Skin epidermis (tissue), 12 donors: ENCODE measurements around the gene ENTPD5.
A peak's percentile ranks its signal among the peaks of the same experiment; 100 is the strongest.
"Not testable (repeated sequence)": the region's sequence is repeated elsewhere in the genome, so short reads cannot be mapped to it uniquely, and the experiment has no call there.

ENCODE experiments used
- H3K27ac ChIP-seq, 21 experiments: fragments of 200-600 bp; sonication (generic) in 11 of 21; one replicate each; pipeline ENCODE4 v1.5.0; 2020; ENCODE audit warnings: mild to moderate bottlenecking in 3 of 21, inconsistent platforms in 2 of 21, moderate library complexity in 2 of 21
- H3K4me3 ChIP-seq, 7 experiments: fragments of 200-600 bp; sonication (generic) in 2 of 7; one replicate each; pipeline ENCODE4 v1.5.0; 2020; ENCODE audit warnings: inconsistent platforms in 2 of 7, mild to moderate bottlenecking in 2 of 7, moderate library complexity in 1 of 7

ENTPD5 gene

DNA sequence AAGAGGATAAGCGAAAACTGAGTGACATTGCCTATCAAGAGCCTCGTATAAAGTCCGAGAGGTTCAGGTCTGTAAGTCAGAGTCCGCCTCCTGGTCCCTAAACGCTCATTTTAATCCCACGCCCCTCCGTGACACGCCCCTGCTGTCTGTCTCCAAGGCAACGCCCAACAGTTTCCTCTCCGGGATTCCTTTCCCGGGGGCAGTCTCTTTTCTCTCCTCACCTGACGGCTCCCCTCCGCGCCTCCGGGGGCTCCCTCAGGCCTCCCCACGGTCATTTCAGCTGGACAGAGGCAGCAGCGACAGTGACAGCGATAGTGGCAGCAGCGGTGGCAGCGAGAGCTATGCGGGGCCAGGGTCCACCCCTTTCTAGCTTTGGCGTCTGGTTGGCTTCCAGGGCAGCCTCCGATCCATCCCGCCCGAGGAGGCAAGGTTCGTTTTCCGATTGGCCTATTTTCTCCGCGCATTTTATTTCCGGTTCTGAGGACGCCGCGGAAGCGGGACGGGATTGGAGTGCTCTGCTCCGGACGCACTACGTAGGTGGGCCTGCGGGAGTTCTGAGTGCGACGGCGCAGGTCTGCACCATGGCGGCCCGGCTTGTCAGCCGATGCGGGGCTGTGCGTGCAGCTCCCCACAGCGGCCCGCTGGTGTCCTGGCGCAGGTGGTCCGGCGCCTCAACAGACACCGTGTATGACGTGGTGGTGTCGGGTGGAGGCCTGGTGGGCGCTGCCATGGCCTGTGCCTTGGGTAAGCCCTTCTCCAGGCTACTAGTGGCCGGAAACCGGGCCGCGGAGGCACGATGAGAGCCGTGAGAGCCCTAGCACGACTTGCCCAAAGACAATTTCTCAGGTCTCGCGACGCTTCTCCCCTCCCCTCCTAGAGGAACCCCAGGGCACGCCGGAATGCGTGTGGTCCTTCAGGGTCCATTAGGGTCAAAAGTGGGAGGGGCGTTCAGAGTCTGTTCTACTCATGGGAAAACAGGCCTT lies 69.0 kb downstream of the ENTPD5 start, which contains the start of the genes COQ6 and FAM161B:
COQ6 (plus strand) TSS at position 551 of the 983 bp plus-strand sequence; CDS start at position 582, 31 bp downstream.
FAM161B (minus strand) TSS at position 343 of the 983 bp plus-strand sequence; CDS start at position 275, 68 bp downstream.
- H3K27ac ChIP-seq = peak within 1 kb of the TSS; percentile 15 to 95 (median 86)
- H3K4me3 ChIP-seq = peak within 1 kb of the TSS; percentile 67 to 95 (median 78)

DNA sequence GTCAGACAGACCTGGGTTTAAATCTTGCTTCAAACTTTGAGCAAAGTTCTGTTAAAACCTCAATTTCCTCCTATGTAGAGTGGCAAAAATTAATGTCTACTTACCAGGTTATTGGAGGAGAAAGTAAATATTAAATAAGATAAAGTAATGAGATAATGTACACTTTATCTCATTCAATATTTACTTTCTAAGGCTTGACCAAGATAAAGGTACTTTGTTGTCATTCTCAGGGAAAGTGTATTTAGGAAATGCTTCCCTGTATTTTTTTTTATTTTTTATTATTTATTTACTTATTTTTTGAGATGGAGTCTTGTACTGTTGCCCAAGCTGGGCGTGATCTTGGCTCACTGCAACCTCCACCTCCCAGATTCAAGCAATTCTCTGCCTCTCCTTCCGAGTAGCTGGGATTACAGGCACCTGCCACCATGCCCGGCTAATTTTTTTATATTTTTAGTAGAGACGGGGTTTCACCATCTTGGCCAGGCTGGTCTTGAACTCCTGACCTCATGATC lies 73.9 kb downstream of the ENTPD5 start:
- no peak overlapping the region for H3K27ac ChIP-seq
- H3K4me3 ChIP-seq = no peak overlapping the region

DNA sequence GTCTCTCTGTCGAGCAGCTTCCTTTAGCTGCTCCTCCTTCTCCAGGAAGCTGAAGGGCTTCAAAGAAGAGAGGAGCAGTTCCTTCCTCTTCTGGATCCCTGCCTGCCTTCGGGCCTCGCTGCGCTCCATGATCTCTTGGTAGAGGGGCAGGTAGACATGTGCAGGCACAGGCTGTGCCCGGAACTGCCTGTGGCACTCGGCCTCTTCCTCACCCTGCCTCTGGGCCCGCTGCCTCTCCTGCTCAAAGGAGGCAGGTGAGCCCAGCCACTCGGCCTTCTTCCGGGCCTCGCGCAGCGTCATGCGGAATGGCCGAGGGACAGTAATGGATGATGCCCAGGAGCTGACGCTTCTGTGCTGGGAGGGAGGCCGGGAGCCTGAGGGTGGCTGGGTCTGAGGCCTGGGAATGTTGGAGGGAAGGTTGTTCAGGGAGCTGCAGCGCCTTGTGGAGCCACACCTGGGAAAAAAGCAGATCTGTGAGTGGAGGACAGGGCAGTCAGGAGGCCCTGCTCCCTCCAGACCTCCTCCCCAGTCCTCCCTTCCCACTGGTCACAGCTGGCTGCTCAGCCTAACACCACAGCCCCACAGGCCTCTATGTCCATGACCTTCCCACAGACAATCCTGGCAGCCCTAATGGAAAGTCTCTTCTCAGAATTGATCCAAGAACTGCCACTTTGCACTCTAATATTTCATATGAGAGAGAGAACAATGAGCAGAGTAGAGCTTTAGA lies 74.5 kb downstream of the ENTPD5 start:
- Histone ChIP-seq H3K4me3 (no peak overlapping the region), H3K27ac (no peak overlapping the region)

DNA sequence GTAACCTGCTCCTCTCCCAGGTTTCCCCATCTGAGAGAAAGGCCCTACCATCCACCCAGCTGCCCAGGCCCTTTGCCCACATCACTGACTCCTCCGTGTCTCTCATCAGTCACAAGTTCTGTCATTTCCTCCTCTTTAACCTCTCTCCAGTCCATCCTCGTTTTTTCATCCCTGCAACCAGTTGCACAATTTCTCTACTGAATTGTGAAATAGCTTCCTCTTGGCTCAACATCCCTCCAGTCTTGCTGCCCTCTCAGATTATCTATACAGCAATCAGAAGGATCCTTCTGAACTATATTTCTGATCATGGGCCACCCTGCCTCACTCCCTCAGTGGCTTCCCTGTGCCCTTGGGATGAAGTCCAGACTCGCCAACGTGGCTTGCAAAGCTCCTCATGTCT lies 76.0 kb downstream of the ENTPD5 start:
- H3K4me3 ChIP-seq = no peak overlapping the region
- H3K27ac ChIP-seq = peak overlapping the region in 1 of 21 experiments; percentile 31

GRCh38 chr14:73942180-73942579 lies 76.9 kb downstream of the ENTPD5 start:
- H3K4me3 ChIP-seq = no peak overlapping the region
- peak overlapping the region in 2 of 21 experiments; percentile 10 to 40 for H3K27ac ChIP-seq

DNA sequence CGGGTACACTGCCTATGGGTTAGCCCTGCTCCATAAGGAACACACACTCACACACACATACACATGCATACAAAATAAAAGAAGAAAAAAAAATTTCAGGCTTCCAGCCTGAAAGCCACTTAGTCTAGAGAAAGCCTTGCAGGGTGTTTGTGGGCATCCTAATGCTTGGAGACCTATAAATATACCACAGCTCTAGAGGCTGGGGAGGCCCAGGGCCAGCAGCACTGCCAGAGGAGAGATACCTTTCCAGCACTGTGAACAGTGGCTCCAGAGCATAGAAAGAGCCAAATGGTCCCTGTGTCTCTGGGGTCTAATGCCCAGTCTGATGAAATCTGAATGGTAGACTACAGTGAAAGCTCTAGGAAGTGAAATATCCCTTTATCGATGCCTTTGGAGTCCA lies 82.1 kb downstream of the ENTPD5 start:
- Histone ChIP-seq H3K4me3 (no peak overlapping the region), H3K27ac (no peak overlapping the region)

DNA sequence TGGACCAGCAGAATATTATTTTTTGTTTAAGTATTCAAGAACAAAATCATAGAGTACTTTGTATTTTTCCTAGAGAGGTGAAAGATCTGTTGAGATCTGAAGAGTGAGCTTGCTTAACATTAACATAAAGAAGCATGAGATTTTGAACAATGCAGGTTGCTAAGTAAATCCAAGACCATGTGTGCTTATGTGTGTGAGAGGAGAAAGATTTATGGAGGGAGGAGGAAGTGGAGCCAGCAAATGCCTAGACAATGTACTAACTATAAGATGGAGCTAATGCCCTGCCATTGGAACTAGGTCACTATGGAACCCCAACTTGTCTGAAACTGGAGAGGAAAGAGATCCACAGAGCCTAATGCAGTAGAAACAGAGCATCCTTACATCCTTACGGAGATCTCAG lies 82.5 kb downstream of the ENTPD5 start:
- no peak overlapping the region for H3K27ac ChIP-seq
- no peak overlapping the region for H3K4me3 ChIP-seq

- Histone ChIP-seq H3K27ac (no peak overlapping the region), H3K4me3 (no peak overlapping the region)
Measured at GRCh38 chr14:73935666-73936065, 83.4 kb downstream of the ENTPD5 start.

DNA sequence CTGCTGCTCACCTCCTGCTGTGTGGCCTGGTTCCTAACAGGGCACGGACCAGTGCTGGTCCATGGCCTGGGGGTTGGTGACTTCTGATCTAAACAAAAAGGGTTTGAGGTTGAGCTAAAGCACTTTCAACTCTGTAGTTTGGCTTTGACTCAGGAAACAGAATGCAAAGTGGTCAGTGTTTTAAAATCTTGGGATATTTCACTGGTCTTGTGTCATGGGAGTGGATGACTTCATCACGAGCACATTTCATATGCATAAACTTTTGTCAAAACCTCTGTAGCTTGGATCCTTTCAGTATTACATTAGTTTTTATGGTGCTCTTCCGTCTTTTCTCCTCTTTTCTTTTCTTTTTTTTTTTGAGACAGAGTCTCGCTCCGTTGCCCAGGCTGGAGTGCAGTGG lies 94.8 kb downstream of the ENTPD5 start:
- Histone ChIP-seq H3K27ac (no peak overlapping the region), H3K4me3 (no peak overlapping the region)

GRCh38 chr14:73919457-73919856 lies 99.6 kb downstream of the ENTPD5 start:
- H3K27ac ChIP-seq, H3K4me3 ChIP-seq: not testable (repeated sequence)

DNA sequence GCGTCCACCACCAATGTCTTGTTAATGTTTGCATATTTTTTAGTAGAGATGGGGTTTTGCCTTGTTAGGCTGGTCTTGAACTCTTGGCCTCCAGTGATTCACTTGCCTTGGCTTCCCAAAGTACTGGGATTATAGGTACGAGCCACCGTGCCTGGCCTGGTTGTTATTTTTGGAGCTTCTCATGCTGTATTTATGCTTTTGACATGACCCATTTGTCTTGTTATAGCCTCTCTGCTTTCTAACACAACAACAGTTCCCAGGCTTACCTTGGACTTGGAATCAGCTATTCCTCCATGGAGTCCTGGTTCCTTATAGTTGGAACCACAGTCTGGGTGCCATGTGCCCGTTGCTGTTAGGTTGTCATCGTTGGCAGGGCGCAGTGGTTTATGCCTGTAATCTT lies 102.8 kb downstream of the ENTPD5 start:
- Histone ChIP-seq H3K27ac (no peak overlapping the region), H3K4me3 (no peak overlapping the region)

GRCh38 chr14:73913256-73913655 lies 105.8 kb downstream of the ENTPD5 start:
- Histone ChIP-seq H3K4me3 (no peak overlapping the region), H3K27ac (no peak overlapping the region)

GRCh38 chr14:73909681-73910080 lies 109.4 kb downstream of the ENTPD5 start:
- no peak overlapping the region for H3K27ac ChIP-seq
- H3K4me3 ChIP-seq = no peak overlapping the region
